K562 (cell line): ENCODE measurements around the gene RNU6-7. TPM values are rescaled to one million over a fixed set of nuclear protein-coding genes. Genes with fewer than 3 reads are reported as not detected.

Experiments
- ATAC-seq: fragments of 200-7000 bp; cut with Tn5 transposase; 3 replicates; pipeline ENCODE4 v1.9.1; 2020; ENCODE audit warnings: moderate library complexity
- BruUV-seq: library from RNA; stranded (reverse); fragments of 400-500 nt; replicated peaks from 2 replicates; lab custom pipeline; 2021; lab: Mats Ljungman, UMichigan
- CTCF ChIA-PET: fragments of 300-600 bp; formaldehyde crosslinking; extraction: SDS; loops from one replicate; lab custom pipeline; 2021; ENCODE audit warnings: low intra/inter-chr PET ratio; lab: Yijun Ruan, JAX
- POLR2A ChIA-PET: fragments of 300-600, 350-650 bp; sonication (Branson Sonifier 250); formaldehyde crosslinking; extraction: SDS; loops from one replicate; lab custom pipeline; 2021; ENCODE audit warnings: antibody characterized with exemption, inconsistent platforms; lab: Yijun Ruan, JAX
- DNase-seq, 4 experiments: peaks; one replicate each; pipeline versions ENCODE4 v3.0.0 to v3.0.0-alpha.2; 2011 to 2018; ENCODE audit warnings: low spot score in 3 of 4, mixed read lengths in 3 of 4; ENCODE audit errors: extremely low read depth in 1 of 4
- FAIRE-seq: peaks from 2 replicates; lab custom pipeline; 2011; peaks lifted over from hg19 to GRCh38; lab: Jason Lieb, UNC
- H2AFZ ChIP-seq: 2 replicates; pipeline ENCODE4 v1.6.0; 2011; ENCODE audit warnings: low read depth, low read length, control low read depth, inconsistent platforms
- H3K27ac ChIP-seq: fragments of 200-600 bp; 3 replicates; pipeline ENCODE4 v1.8.0; 2011; ENCODE audit warnings: low read depth, mild to moderate bottlenecking, control low read depth, inconsistent platforms, low read length, moderate library complexity, mixed read lengths; ENCODE audit errors: extremely low read depth
- H3K27me3 ChIP-seq, 2 experiments: fragments of 300-600 bp in 1 of 2; 2 replicates in 1 of 2; 3 replicates in 1 of 2; pipeline versions ENCODE4 v1.6.0 to v1.8.0; 2011; ENCODE audit warnings: inconsistent platforms in 2 of 2, low read length in 2 of 2, mild to moderate bottlenecking in 1 of 2, mixed read lengths in 1 of 2, moderate library complexity in 1 of 2; ENCODE audit not compliant: control insufficient read depth in 2 of 2, insufficient read depth in 2 of 2
- H3K36me3 ChIP-seq: fragments of 300-600 bp; 3 replicates; pipeline ENCODE4 v1.8.0; 2011; ENCODE audit warnings: mild to moderate bottlenecking, low read length, inconsistent platforms; ENCODE audit not compliant: control insufficient read depth, insufficient read depth
- H3K4me1 ChIP-seq, 2 experiments: fragments of 200-600 bp in 1 of 2; replicated peaks in 1 of 2; 2 replicates in 1 of 2; 3 replicates in 1 of 2; pipeline versions ENCODE4 v1.5.1 to v1.8.0; 2011; ENCODE audit warnings: inconsistent platforms in 2 of 2, low read length in 2 of 2, mild to moderate bottlenecking in 1 of 2, mixed read lengths in 1 of 2, moderate library complexity in 1 of 2; ENCODE audit not compliant: control insufficient read depth in 2 of 2, insufficient read depth in 2 of 2
- H3K4me2 ChIP-seq: 2 replicates; pipeline ENCODE4 v1.6.1; 2011; ENCODE audit warnings: low read length, control low read depth, inconsistent platforms, mixed read lengths; ENCODE audit not compliant: insufficient read depth
- H3K4me3 ChIP-seq: fragments of 200-600 bp; sonication (generic), shearing (Covaris generic); 2 replicates; pipeline ENCODE4 v1.5.1; 2016; ENCODE audit warnings: control low read depth, inconsistent platforms
- H3K79me2 ChIP-seq: fragments of 200-600 bp; 3 replicates; pipeline ENCODE4 v1.8.0; 2011; ENCODE audit warnings: low read length, inconsistent platforms; ENCODE audit not compliant: control insufficient read depth, insufficient read depth
- H3K9ac ChIP-seq, 2 experiments: 2 replicates each; pipeline versions ENCODE4 v1.6.0 to v1.6.1; 2011; ENCODE audit warnings: low read depth in 2 of 2, low read length in 2 of 2, control low read depth in 1 of 2, inconsistent platforms in 1 of 2, mild to moderate bottlenecking in 1 of 2, mixed read lengths in 1 of 2; ENCODE audit not compliant: insufficient read depth in 1 of 2
- H3K9me1 ChIP-seq: one replicate; pipeline ENCODE4 v1.6.0; 2011; ENCODE audit warnings: inconsistent platforms, mild to moderate bottlenecking, low read length, moderate library complexity; ENCODE audit not compliant: control insufficient read depth, insufficient read depth
- H3K9me3 ChIP-seq: replicated peaks from 2 replicates; pipeline ENCODE4 v1.5.1; 2011; ENCODE audit warnings: low read depth, low read length, inconsistent platforms; ENCODE audit not compliant: control insufficient read depth, insufficient read depth
- H4K20me1 ChIP-seq: replicated peaks from 2 replicates; pipeline ENCODE4 v1.6.1; 2011; ENCODE audit warnings: low read length, inconsistent platforms, mixed read lengths; ENCODE audit not compliant: control insufficient read depth, insufficient read depth
- CC2D1A ChIP-seq: fragments of 450-650 bp; IDR thresholded peaks from 2 replicates; pipeline ENCODE4 v1.6.1; 2017; ENCODE audit warnings: mild to moderate bottlenecking
- CREBBP ChIP-seq: IDR thresholded peaks from one replicate; pipeline ENCODE4 v1.6.1; 2012; ENCODE audit warnings: low read depth, mild to moderate bottlenecking, control low read depth, inconsistent platforms, low read length
- DIDO1 ChIP-seq: fragments of 450-650 bp; IDR thresholded peaks from 2 replicates; pipeline ENCODE4 v1.6.1; 2016; ENCODE audit warnings: low read depth, missing biosample characterization, missing genetic modification characterization
- MEIS2 ChIP-seq: fragments of 450-650 bp; IDR thresholded peaks from 2 replicates; pipeline ENCODE4 v1.6.1; 2014; ENCODE audit warnings: mild to moderate bottlenecking; ENCODE audit not compliant: partially characterized antibody
- NFE2L1 ChIP-seq: fragments of 450-650 bp; IDR thresholded peaks from 2 replicates; pipeline ENCODE4 v1.6.1; 2016; ENCODE audit warnings: missing genetic modification characterization, low read depth, mild to moderate bottlenecking, missing compliant biosample characterization, moderate library complexity, borderline replicate concordance
- PBX2 ChIP-seq, 2 experiments: IDR thresholded peaks in 1 of 2; conservative IDR thresholded peaks in 1 of 2; 2 replicates each; pipeline ENCODE4 v1.6.1; 2016; ENCODE audit warnings: low read depth in 2 of 2, mild to moderate bottlenecking in 1 of 2, missing compliant biosample characterization in 1 of 2, missing genetic modification characterization in 1 of 2, moderate library complexity in 1 of 2
- POU5F1 ChIP-seq: fragments of 150-350 bp; IDR thresholded peaks from 2 replicates; pipeline ENCODE4 v1.6.1; 2014; ENCODE audit warnings: borderline replicate concordance, low read length, low read depth, mild to moderate bottlenecking; ENCODE audit not compliant: partially characterized antibody
- THRB ChIP-seq: fragments of 450-650 bp; formaldehyde crosslinking; conservative IDR thresholded peaks from 2 replicates; pipeline ENCODE4 v1.4.0; 2022; ENCODE audit warnings: mild to moderate bottlenecking, missing genetic modification characterization
- U2AF2 ChIP-seq: fragments of 200-400 bp; formaldehyde crosslinking; optimal IDR thresholded peaks from 2 replicates; pipeline ENCODE3; 2017; ENCODE audit warnings: low read depth, mild to moderate bottlenecking, low read length
- ZFP1 ChIP-seq: fragments of 450-650 bp; formaldehyde crosslinking; IDR thresholded peaks from 2 replicates; pipeline ENCODE4 v1.4.0; 2020; ENCODE audit warnings: mild to moderate bottlenecking, mixed read lengths
- ZFPM2 ChIP-seq: fragments of 250-450 bp; sonication (Bioruptor Pico); IDR thresholded peaks from 2 replicates; pipeline ENCODE4 v1.5.1; 2022; ENCODE audit warnings: mild to moderate bottlenecking
- ZNF197 ChIP-seq: fragments of 200-800 bp; sonication (Bioruptor generic); IDR thresholded peaks from 2 replicates; pipeline ENCODE4 v1.6.1; 2016; ENCODE audit warnings: low read depth, missing genetic modification characterization, missing compliant biosample characterization
- ZNF699 ChIP-seq: fragments of 250-450 bp; sonication (Bioruptor Pico); IDR thresholded peaks from 2 replicates; pipeline ENCODE4 v1.8.0; 2021; ENCODE audit warnings: mild to moderate bottlenecking, moderate library complexity; ENCODE audit not compliant: insufficient replicate concordance
- ZZZ3 ChIP-seq: fragments of 450-650 bp; IDR thresholded peaks from 2 replicates; pipeline ENCODE4 v1.6.1; 2016; ENCODE audit warnings: antibody characterized with exemption, mild to moderate bottlenecking, moderate library complexity
- WGBS: fragments of 100-300 bp; shearing (Covaris generic); methylation state at CpG from one replicate; pipeline ENCODE4 v1.1.6; 2016; ENCODE audit warnings: low coverage, mixed read lengths; ENCODE audit not compliant: insufficient coverage; ENCODE audit errors: missing lambda C conversion rate; 5-methylcytosine and 5-hydroxymethylcytosine counted together
- in situ Hi-C: fragments of 300-500 bp; cut with MboI; formaldehyde crosslinking; loops from 4 replicates; pipeline ENCODE4 v1.15.0; 2018; ENCODE audit warnings: inconsistent platforms, mixed read lengths
- intact Hi-C: fragments of 100-400 bp; cut with micrococcal nuclease; formaldehyde crosslinking; loops from 2 replicates; pipeline ENCODE4 v1.14.2; 2022
- polyA plus RNA-seq, 8 experiments: library from polyadenylated mRNA; depleted of rRNA in 4 of 8; stranded (reverse) in 5 of 8; unstranded in 3 of 8; fragments of >200 nt; fragmentation: Nextera tagmentation in 2 of 8; fragmentation: Illumina TruSeq in 1 of 8; extraction: Ambion mirVana in 2 of 8; extraction: Trizol in 1 of 8; gene quantifications; 2 replicates each; pipeline versions ENCODE4 v1.2.1 to v1.2.3, GENCODE V29; 2011 to 2014; ENCODE audit warnings: inconsistent platforms in 1 of 8, missing spikeins in 1 of 8
- total RNA-seq, 7 experiments: library from RNA; depleted of rRNA in 6 of 7; stranded (reverse); fragments of >200 nt in 6 of 7; fragmentation: Illumina TruSeq in 2 of 7; extraction: Trizol in 2 of 7; gene quantifications; 2 replicates each; pipeline versions ENCODE4 v1.2.1 to v1.2.3, GENCODE V29; 2011 to 2021; ENCODE audit warnings: low replicate concordance in 1 of 7

RNU6-7 gene
- total and polyA plus RNA-seq, 9 of the 15 experiments (the other 6 are each of a cell fraction or from before 2014, with no cell fraction given) = not detected

- WGBS = 0% methylated on average over 1 of the region's 1 CpG
- POLR2A ChIA-PET = no interaction called here
- no TSS peak for BruUV-seq
- no peaks in the 10 kb centered on the region for H3K79me2 ChIP-seq
- TF ChIP-seq THRB (no peak), ZFPM2 (no peak), ZZZ3 (no peak), U2AF2 (no peak), DIDO1 (tag) (no peak), ZNF197 (CRISPR knock-in tag) (no peak), POU5F1 (no peak), NFE2L1 (no peak), CC2D1A (no peak), PBX2 (CRISPR knock-in tag; IDR thresholded peaks at IDR 0.05; ENCODE audit: low read depth) (no peak), PBX2 (tag; conservative IDR thresholded peaks at IDR 0.05; ENCODE audit: low read depth) (peak; percentile 58), MEIS2 (peak; percentile 63), ZNF699 (CRISPR knock-in tag) (no peak), ZFP1 (CRISPR knock-in tag) (no peak), CREBBP (no peak)
- TF ChIP-seq, all 486 proteins: peak for 2
- no peak overlapping the region for H3K9ac ChIP-seq
- ATAC-seq (no peak), FAIRE-seq (no peak), DNase-seq (no peak)
- no peaks in the 10 kb centered on the region for H3K27me3 ChIP-seq
- no peak overlapping the region for H2AFZ ChIP-seq
- no peaks in the 10 kb centered on the region for H4K20me1 ChIP-seq
- intact Hi-C loops (no loop called here), in situ Hi-C loops (no loop called here)
- H3K4me2 ChIP-seq = no peak overlapping the region
- CTCF ChIA-PET = no interaction called here
- H3K9me1 ChIP-seq = no peaks in the 10 kb centered on the region
- no peak overlapping the region for H3K4me3 ChIP-seq
- no peaks in the 10 kb centered on the region for H3K9me3 ChIP-seq
- H3K4me1 ChIP-seq = no peaks in the 10 kb centered on the region; a peak in 1 of 5 replicates
- H3K27ac ChIP-seq = no peak overlapping the region
- H3K36me3 ChIP-seq = no peaks in the 10 kb centered on the region
These were observed 34.9 kb upstream of the RNU6-7 start for GRCh38 chr14:32166924-32167323.
